ENCODE measurements around the gene PRICKLE2.

PRICKLE2 gene

GRCh38 chr3:64130436-64130835, 94.8 kb downstream of the PRICKLE2 start:
- DNase-seq: no peak

DNA sequence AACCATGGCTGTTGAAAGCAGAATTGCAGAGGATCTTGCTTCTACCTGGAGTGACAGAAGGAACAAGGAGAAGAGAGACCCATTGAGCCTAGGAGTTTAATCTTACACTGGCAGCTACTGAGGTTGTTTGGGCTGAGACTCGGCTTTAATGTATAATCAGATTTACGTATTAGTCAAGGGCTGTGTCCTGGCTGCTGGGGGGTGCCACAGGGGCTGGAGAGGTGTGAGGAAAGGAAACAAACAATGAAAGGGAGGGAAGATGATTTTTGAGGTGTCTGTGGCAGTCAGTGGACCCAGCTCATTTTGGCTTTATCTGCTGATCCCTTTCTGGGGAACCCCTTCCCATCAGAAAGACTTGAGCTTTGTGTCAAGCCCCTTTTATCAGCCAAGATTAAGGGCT, 95.7 kb downstream of the PRICKLE2 start:
- no peak for DNase-seq

GRCh38 chr3:64129106-64129505, 96.2 kb downstream of the PRICKLE2 start:
- no peak for DNase-seq

DNA sequence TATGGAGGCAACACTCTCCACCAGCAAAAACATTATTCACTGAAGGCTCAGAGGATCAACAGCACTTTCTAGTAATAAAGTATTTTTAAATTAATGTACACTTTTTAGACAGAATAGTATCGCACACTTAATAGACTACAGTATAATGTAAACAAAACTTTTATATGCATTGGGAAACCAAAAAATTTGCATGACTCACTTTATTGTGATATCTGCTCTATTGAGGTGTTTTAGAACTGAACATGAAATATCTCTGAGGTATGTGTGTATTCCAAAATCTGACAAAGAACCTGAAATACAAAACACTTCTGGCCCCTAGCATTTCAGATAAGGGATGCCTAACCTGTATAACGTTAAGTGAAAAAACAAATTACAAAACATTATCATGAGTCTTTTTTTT, 99.7 kb downstream of the PRICKLE2 start:
- no peak for DNase-seq

DNA sequence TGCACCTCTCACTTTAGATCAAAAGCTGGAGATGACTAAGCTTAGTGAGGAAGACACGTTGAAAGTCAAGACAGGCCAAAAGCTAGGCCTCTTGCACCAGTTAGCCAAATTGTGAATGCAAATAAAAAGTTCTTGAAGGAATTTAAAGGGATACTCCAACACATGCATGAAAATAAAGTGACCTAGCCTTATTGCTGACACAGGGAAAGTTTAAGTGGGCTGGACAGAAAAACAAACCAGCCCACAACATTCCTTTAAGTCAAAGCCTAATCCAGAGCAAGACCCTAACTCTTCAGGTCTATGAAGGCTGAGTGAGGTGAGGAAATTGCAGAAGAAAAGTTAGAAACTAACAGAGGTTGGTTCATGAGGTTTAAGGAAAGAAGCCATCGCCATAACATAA, 101.3 kb downstream of the PRICKLE2 start:
- DNase-seq: no peak

- DNase-seq: no peak
Measured at GRCh38 chr3:64122476-64122875, 102.8 kb downstream of the PRICKLE2 start.

DNA sequence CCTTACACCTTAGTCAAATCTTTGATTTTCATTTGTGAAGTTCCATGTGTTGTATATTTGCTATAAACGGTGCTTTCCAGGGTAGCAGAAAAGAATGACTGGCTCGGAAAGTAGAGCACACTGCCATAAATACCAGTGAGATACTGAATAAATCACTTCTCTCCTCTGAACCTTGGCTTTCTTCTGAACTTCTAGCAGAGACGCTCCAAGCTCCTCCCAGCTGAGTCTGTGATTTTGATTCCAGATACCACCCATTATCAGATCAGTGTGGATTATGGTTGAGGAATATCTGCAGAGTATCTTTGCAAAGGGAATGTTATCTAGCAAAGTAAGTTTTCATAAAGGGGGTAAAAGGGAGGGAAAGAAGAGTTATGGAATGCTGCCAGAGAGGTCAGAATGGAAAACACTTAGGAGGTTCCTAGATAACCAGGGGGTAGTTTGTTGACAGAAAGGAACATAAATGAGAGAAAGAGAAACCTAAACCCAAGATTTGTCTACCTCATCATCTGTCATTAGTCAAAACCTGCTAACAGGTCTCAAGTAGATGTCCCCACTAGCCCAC, 103.4 kb downstream of the PRICKLE2 start:
- DNase-seq: no peak

GRCh38 chr3:64120876-64121275, 104.4 kb downstream of the PRICKLE2 start:
- no peak for DNase-seq

GRCh38 chr3:64117483-64117882, 107.8 kb downstream of the PRICKLE2 start:
- no peak for DNase-seq

- no peak for DNase-seq
Measured at GRCh38 chr3:64114651-64115050, 110.6 kb downstream of the PRICKLE2 start.

- no peak for DNase-seq
Measured at GRCh38 chr3:64111872-64112271, 113.4 kb downstream of the PRICKLE2 start.

DNA sequence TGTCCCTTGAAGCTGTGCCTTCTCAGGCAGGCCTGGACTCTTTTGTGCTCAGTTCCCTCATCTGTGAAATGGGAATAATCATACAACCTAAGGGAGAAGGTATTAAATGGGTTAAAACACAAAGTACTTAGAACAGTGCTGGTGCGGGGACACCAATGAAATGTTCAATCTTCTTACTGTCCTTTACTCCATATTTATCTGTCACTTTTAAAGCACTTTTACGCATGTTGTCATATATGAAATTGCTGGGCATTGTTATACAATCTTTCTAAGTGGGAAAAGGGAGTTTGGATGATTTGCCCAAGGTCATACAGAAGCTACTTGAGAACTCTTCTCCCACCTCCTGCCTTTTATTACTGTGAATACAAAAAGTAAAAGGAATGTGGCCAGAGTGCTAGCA, 114.2 kb downstream of the PRICKLE2 start:
- DNase-seq: no peak

- no peak for DNase-seq
Measured at GRCh38 chr3:64110071-64110470, 115.2 kb downstream of the PRICKLE2 start.

DNA sequence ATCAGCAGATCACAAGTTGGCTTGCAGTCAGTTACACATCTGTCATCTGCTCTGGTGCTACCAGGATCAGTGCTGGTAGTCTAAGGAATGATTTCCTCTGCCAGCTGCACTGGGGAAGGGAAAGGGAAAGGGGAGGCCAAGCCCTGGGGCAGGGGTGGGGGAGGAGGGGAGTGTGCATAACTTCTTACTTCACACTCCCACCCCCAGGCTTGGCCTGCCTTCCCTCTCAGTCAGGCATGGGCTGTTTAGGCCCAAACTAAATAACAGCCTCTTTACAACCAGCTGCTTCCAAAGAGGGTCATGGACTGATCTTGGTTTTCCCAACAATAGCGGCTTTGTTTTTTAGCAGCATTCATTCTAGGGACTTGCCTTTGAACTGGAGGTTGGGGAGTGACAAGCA, 115.8 kb downstream of the PRICKLE2 start:
- DNase-seq: no peak

DNA sequence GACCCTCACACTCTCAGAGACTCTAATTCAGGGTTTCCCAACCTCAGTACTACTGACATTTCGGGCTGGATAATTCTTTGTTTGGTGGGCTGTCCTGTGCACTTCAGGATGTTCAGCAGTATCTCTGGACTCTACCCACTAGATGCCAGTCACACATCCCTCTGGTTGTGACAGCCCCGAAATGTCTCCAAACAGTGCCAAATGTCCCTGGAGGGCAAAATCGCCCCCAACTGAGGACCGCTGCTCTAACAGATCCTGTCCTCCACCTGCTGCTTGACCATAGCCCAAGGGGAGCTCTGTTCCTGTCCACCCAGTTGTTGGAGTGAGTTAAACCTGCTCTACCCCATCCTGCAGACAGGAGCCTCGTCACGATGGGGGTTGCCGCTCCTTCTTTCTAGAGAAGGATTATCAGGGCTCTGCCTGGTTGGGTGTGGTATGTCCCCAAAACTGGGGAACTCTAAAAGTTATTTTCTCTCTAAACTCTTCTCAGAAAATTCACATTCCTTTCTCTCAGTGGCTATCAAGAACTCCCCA, 116.4 kb downstream of the PRICKLE2 start:
- DNase-seq: no peak

DNA sequence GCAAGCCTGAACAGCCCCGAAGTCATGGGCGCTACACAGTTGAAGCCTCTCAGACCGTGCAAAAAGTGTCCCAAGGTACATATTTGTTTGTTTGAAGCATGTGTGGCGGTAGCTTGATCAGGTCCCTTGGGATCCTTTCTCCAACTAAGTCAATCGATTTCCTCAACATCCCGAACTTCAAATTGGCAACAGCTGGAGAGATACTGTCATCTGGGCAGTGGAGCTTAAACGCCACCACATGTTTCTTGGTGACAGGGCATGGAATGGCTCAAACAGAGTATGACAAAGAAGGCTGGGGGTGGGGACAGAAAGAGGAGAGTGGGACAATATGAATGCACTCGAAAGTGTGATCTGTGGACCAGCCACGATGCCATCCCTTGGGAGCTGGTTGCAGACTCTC, 117.0 kb downstream of the PRICKLE2 start:
- no peak for DNase-seq

GRCh38 chr3:64107190-64107589, 118.1 kb downstream of the PRICKLE2 start:
- DNase-seq: no peak

DNA sequence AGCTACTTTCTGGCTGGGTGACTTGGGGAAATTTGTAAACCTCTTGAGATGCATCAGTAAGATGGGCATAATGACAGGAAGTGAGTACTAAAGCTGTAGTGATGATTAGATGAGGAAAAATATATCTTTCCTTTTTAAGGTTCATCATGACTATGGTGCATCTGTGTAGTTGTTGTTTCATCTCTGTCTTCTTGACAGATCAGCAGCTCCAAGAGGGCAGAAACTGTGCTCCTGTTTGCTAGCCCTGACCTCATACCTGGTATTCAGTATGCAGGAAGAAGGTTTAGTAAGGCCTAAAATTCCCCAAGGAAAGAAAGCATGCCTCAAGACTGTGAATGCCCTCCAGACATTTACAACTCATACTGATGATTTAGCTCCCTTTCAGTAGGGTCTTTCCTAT, 119.5 kb downstream of the PRICKLE2 start:
- DNase-seq: no peak

DNA sequence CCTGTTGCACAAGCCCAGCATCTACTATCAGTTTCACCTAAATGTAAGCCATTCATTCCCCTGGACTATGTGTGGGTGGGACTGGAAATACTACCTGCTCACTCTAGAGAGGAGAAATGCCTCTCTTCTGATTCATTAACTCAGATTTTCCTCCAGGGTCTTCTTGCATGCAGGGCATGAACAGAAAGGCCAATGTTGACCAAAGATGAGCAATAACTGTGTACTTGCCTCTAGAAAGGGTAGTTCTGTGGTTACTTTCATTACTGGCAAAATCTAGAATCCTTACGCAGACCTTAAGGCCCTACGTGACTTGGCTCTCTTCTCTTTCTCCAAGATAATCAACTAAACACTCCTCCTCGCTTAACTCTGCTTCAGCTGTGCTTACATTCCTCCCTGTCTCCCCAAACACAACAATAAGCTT, 120.6 kb downstream of the PRICKLE2 start:
- no peak for DNase-seq

GRCh38 chr3:64104006-64104405, 121.3 kb downstream of the PRICKLE2 start:
- DNase-seq: no peak

- no peak for DNase-seq
Measured at GRCh38 chr3:64103131-64103530, 122.1 kb downstream of the PRICKLE2 start.

GRCh38 chr3:64102147-64102546, 123.1 kb downstream of the PRICKLE2 start:
- DNase-seq: no peak

DNA sequence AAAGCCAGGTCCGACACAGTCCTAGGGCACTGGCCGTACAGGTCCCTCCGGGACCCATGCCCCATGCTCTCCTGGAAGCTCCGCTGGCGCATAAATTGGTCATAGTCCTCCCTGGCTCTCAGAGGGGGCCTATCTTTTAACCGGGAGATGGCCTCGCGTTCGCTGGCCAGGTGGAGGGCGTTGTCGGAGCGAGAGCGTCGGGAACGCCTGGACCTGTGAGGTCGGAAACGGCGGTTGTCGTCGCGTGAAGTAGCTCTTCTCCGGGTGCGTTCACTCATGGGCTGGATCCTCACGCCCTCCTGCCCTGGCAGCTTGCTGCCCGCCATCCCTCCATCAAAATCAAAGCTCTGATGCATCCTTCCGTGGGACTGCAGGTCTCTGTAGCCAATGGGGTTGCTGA, 126.0 kb downstream of the PRICKLE2 start:
- no peak for DNase-seq

DNA sequence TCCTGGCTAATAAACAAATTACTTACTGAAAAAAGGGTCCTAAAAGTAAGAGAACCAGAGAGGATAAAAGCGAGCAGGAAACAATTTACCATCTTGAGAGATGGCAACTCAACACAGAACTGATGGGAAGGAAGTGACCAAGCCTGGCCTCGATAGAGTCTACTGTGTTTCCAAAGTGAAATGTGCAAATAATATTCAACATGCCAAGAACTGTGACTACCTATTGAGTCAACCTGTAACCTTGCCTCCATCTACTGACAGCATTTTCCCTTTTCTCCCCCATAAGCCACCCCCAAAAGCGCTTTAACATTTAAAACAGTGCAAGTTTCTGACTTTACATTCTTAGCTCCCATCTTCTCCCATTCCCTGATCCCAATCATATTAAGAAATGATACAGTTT, 126.6 kb downstream of the PRICKLE2 start:
- DNase-seq: no peak

DNA sequence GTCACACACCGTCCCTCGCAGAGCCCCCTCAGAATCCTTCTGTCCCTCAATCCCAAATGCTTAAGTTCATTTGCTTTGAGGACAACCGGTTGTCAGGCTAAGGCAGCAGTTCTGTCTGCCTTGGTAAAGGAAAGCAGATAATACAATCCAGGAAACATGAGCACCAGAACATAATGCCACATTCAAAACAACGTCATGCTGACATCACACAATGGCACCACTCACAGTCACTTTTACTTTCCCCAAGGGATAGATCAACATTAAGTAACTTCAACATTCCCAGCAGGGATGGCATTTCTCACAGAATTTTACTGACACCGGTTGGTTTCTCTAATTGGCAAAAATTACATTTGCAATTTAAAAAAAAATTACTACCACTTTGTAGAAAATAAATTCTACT, 127.3 kb downstream of the PRICKLE2 start:
- no peak for DNase-seq
